Thyroid gland (tissue), 4 donors: Measurements from ENCODE around the gene KIAA1671. TPM values are rescaled to one million over a fixed set of nuclear protein-coding genes. Genes with fewer than 3 reads are reported as not detected.

Experiments used
- DNase-seq, 2 donors: peaks; one replicate each; pipeline ENCODE4 v3.0.0-alpha.2; 2019
- H3K27ac ChIP-seq, 3 donors: fragments of 200-600 bp; sonication (generic); 1 replicate in 2 of 3; 2 replicates in 1 of 3; pipeline ENCODE4 v1.5.1; 2016 to 2019; ENCODE audit warnings: mild to moderate bottlenecking in 1 of 3, moderate library complexity in 1 of 3
- H3K27me3 ChIP-seq: fragments of 200-600 bp; sonication (generic); one replicate; pipeline ENCODE4 v1.5.1; 2019
- H3K36me3 ChIP-seq, 2 donors: fragments of 200-600 bp; sonication (generic); one replicate each; pipeline ENCODE4 v1.5.1; 2016 to 2019
- H3K4me1 ChIP-seq, 2 donors: fragments of 200-600 bp; sonication (generic); one replicate each; pipeline ENCODE4 v1.5.1; 2017 to 2019
- H3K4me3 ChIP-seq, 3 donors: fragments of 200-600 bp; sonication (generic); replicated peaks in 1 of 3; 1 replicate in 2 of 3; 2 replicates in 1 of 3; pipeline ENCODE4 v1.5.1; 2016; ENCODE audit warnings: mild to moderate bottlenecking in 1 of 3
- H3K9me3 ChIP-seq: fragments of 200-600 bp; sonication (generic); one replicate; pipeline ENCODE4 v1.5.1; 2017
- CTCF ChIP-seq, 6 experiments: fragments of 200-600 bp in 3 of 6; fragments of 450-650 bp in 3 of 6; sonication (generic) in 3 of 6; IDR thresholded peaks; one replicate each; pipeline ENCODE4 v1.5.1; 2016 to 2019; ENCODE audit warnings: antibody characterized with exemption in 6 of 6, mild to moderate bottlenecking in 2 of 6, inconsistent platforms in 1 of 6, moderate library complexity in 1 of 6
- POLR2A ChIP-seq, 2 donors: fragments of 450-650 bp; IDR thresholded peaks; one replicate each; pipeline ENCODE4 v1.6.1; 2017; ENCODE audit warnings: antibody characterized with exemption in 2 of 2, mild to moderate bottlenecking in 2 of 2, moderate library complexity in 1 of 2
- WGBS, 2 donors: methylation state at CpG; one replicate each; pipeline ENCODE4 v1.1.5; 2017; 5-methylcytosine and 5-hydroxymethylcytosine counted together
- intact Hi-C: fragments of 100-400 bp; cut with DNase I; formaldehyde crosslinking; loops from one replicate; pipeline ENCODE4 v1.15.1; 2023
- total RNA-seq, 4 donors: library from RNA; depleted of rRNA; stranded (reverse); fragments of >200 nt; gene quantifications; one replicate each; pipeline ENCODE4 v1.2.3, GENCODE V29; 2016

The KIAA1671 gene
- total RNA-seq, 4 donors from 2014 or later, result 63.2 to 111 (median 79.7) TPM

- TF ChIP-seq CTCF (IDR thresholded peaks at IDR 0.05) (no peak), POLR2A (IDR thresholded peaks at IDR 0.05) (no peak)
- no peaks in the 10 kb centered on the region for H3K27me3 ChIP-seq
- WGBS, 2 donors, result 81 to 82% methylated on average over 6 to 7 of the region's 7 CpGs
- intact Hi-C loops, result loop anchor here (10.0 kb wide), 1 partner anchor 222 kb away; the partner anchor contains the start of gene LHFPL7
- H3K36me3 ChIP-seq, result peaks cover 0 to under 1% of the 10 kb centered on the region in 2 donors
- peaks cover 14 to 36% of the 10 kb centered on the region in 2 donors for H3K4me1 ChIP-seq
- no peak for DNase-seq
- H3K4me3 ChIP-seq, result no peak overlapping the region
- H3K9me3 ChIP-seq, result no peaks in the 10 kb centered on the region
- H3K27ac ChIP-seq, result peak overlapping the region in 1 of 3 donors; percentile 33
Observed at GRCh38 chr22:25167082-25167481, 214.6 kb downstream of the KIAA1671 start.

GRCh38 chr22:25167834-25168601 is 215.5 kb downstream of the KIAA1671 start:
- Histone ChIP-seq H3K27ac (peak overlapping the region in 1 of 3 donors; percentile 10), H3K9me3 (no peaks in the 10 kb centered on the region), H3K36me3 (peaks cover 0 to 4% of the 10 kb centered on the region in 2 donors), H3K27me3 (no peaks in the 10 kb centered on the region), H3K4me1 (peaks cover 14 to 36% of the 10 kb centered on the region in 2 donors), H3K4me3 (no peak overlapping the region)
- TF ChIP-seq CTCF (IDR thresholded peaks at IDR 0.05) (no peak), POLR2A (IDR thresholded peaks at IDR 0.05) (no peak)
- intact Hi-C loops, result loop anchor here (10.0 kb wide), 1 partner anchor 223 kb away; the partner anchor contains the start of gene LHFPL7
- no peak for DNase-seq
- WGBS, 2 donors, result 93 to 96% methylated on average over 13 to 14 of the region's 14 CpGs

- Histone ChIP-seq H3K27ac (peak overlapping the region in 2 of 3 donors; percentile 14 to 62), H3K4me1 (peaks cover 9 to 31% of the 10 kb centered on the region in 2 donors), H3K4me3 (no peak overlapping the region), H3K27me3 (no peaks in the 10 kb centered on the region), H3K9me3 (no peaks in the 10 kb centered on the region), H3K36me3 (peaks cover 5 to 12% of the 10 kb centered on the region in 2 donors)
- intact Hi-C loops, result loop anchor here (10.0 kb wide), 2 partner anchors 55 to 225 kb away; partner anchors contain the start of gene LHFPL7
- no peak for TF ChIP-seq POLR2A (IDR thresholded peaks at IDR 0.05)
- TF ChIP-seq CTCF (IDR thresholded peaks at IDR 0.05), result no peak
- 87 to 91% methylated on average over 17 of the region's 17 CpGs for WGBS, 2 donors
- DNase-seq, result peak; percentile 56 to 63
Observed at GRCh38 chr22:25169278-25170031, 216.9 kb downstream of the KIAA1671 start.

- TF ChIP-seq POLR2A (IDR thresholded peaks at IDR 0.05) (no peak), CTCF (IDR thresholded peaks at IDR 0.05) (no peak)
- Histone ChIP-seq H3K36me3 (peaks cover 13 to 22% of the 10 kb centered on the region in 2 donors), H3K4me1 (peaks cover 3 to 20% of the 10 kb centered on the region in 2 donors), H3K27ac (peak overlapping the region in 2 of 3 donors; percentile 34 to 62), H3K4me3 (no peak overlapping the region), H3K27me3 (no peaks in the 10 kb centered on the region), H3K9me3 (no peaks in the 10 kb centered on the region)
- peak; percentile 66 to 71 for DNase-seq
- intact Hi-C loops, result loop anchor here (10.0 kb wide), 1 partner anchor 56 kb away; no protein-coding TSS in a partner anchor
- 72 to 81% methylated on average over 12 to 16 of the region's 16 CpGs for WGBS, 2 donors
Observed at GRCh38 chr22:25170426-25170980, 218.0 kb downstream of the KIAA1671 start.
